ENCODE data around the gene IFI27.

GRCh38 chr14:94062344-94062940, 48.1 kb upstream of the IFI27 start:
- no peak for TF ChIP-seq CTCF (IDR thresholded peaks at IDR 0.05)
- TF ChIP-seq POLR2A (IDR thresholded peaks at IDR 0.05) = no peak

Data from adrenal gland (tissue), 5 donors.